GM13976 (cell line): ENCODE data around the gene NFIA.

Source experiments
- DNase-seq: peaks from one replicate; pipeline ENCODE4 v3.0.0; 2012; ENCODE audit warnings: low spot score
- CTCF ChIP-seq: IDR thresholded peaks from 2 replicates; pipeline ENCODE4 v1.5.1; 2012; ENCODE audit warnings: borderline replicate concordance, mild to moderate bottlenecking; ENCODE audit not compliant: insufficient read depth; ENCODE audit errors: extremely low read depth, missing control alignments, control extremely low read depth
- in situ Hi-C: fragments of 300-500 bp; cut with MboI; formaldehyde crosslinking; loops from one replicate; pipeline ENCODE4 v1.12.0; 2022; ENCODE audit warnings: low sequenced_read_pairs, mixed read lengths, inconsistent platforms; ENCODE audit not compliant: unreplicated experiment

The NFIA gene

GRCh38 chr1:61208172-61208571 lies 125.8 kb downstream of the NFIA start:
- in situ Hi-C loops: no loop called here
- no peak for TF ChIP-seq CTCF
- no peak for DNase-seq

- DNase-seq: no peak
- TF ChIP-seq CTCF: no peak
- in situ Hi-C loops: no loop called here
Observed at GRCh38 chr1:61208831-61209230, 126.5 kb downstream of the NFIA start.

GRCh38 chr1:61210435-61211154 lies 128.2 kb downstream of the NFIA start:
- no peak for TF ChIP-seq CTCF
- in situ Hi-C loops: no loop called here
- DNase-seq: no peak

- no peak for TF ChIP-seq CTCF
- DNase-seq: no peak
- in situ Hi-C loops: no loop called here
Observed at GRCh38 chr1:61213245-61214011, 131.1 kb downstream of the NFIA start.

GRCh38 chr1:61215119-61215518 lies 132.8 kb downstream of the NFIA start:
- no peak for DNase-seq
- in situ Hi-C loops: no loop called here
- no peak for TF ChIP-seq CTCF

GRCh38 chr1:61215676-61216289 lies 133.4 kb downstream of the NFIA start:
- in situ Hi-C loops: no loop called here
- TF ChIP-seq CTCF: no peak
- DNase-seq: no peak
